Measurements from ENCODE around the gene ANKRD13D.
A peak's percentile ranks its signal among the peaks of the same experiment; 100 is the strongest.

The ANKRD13D gene

DNA sequence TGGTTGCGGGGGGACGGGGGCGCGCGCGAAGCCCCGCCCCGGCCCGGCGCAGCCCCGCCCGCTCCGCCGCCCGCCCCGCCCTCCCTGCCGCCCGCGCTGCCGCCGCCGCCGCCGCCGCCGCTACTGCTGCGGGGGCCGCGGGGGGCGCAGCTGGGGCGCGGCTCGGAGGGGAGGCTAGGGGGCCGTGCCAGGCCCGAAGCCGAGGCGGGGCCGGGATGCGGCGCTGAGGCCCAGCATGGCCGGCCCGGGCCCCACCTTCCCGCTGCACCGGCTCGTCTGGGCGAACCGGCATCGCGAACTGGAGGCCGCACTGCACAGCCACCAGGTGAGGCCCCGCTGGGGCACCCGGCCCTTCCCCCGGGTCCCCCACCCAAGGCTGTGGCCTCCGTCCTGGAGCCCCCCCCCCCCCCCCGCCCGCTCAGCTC lies at the start of gene ANKRD13D:
TSS of gene ANKRD13D (plus strand) at position 78 of the 425 bp plus-strand sequence. CDS start at position 236, 158 bp downstream.
- H3K4me3 Mint-ChIP-seq, result peak within 1 kb of the TSS; percentile 92
- H3K36me3 Mint-ChIP-seq, result peaks cover 63% of the 10 kb centered on the region
- H3K27me3 Mint-ChIP-seq, result peaks cover 12% of the 10 kb centered on the region
- no peak for DNase-seq
- CTCF ChIA-PET, result interaction anchor here (0.6 to 3.0 kb wide), 7 partner anchors 12 to 36 kb away, joined by 3 to 22 read pairs (median 4); no protein-coding TSS in a partner anchor
- H3K27ac Mint-ChIP-seq, result peak within 1 kb of the TSS; percentile 99
- H3K9me3 Mint-ChIP-seq, result no peaks in the 10 kb centered on the region
- peaks cover 76% of the 10 kb centered on the region for H3K4me1 Mint-ChIP-seq

DNA sequence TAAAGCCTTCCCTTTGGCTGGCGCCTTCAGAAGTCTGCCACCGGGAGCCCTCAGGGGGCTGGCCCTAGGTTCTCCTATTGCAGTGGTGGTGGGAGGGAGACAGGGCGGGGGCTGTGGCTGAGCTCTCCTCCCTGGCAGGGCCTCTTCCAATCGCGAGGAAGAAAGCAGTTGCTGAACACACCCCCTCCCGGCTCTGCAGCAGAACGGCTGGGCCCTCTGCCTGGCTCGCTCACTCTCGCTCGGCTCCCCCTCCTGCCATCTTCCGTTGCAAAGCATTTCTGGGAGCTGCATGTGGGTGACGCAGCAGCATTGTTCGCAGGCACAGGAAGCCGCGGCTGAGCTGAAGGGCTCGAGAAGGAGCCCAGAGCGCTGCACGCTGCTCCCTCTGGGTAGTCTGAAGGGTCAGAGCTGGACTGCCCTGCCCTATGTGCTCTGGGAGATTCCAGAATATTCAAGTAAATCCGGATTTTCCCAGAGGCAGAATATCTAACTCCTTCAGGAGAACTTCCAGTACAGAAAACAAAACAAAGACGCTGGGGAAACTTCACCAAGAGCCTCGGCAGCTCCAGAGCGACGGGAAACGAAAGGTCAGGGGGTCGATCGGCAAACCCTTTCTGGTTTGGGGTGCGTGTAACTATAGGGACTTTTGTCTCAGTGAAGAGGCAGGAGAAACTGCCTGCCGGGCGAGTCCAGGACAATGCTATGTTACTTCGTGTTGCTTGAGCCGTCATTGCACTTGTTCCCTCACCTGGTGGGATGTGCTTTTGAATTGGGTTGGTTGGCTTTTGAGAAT lies 49.1 kb upstream of the ANKRD13D start:
- peak; percentile 99 for DNase-seq
- Mint-ChIP-seq H3K36me3 (peaks cover 46% of the 10 kb centered on the region), H3K27ac (peak overlapping the region; percentile 99), H3K4me3 (peak overlapping the region; percentile 96), H3K27me3 (no peaks in the 10 kb centered on the region), H3K4me1 (peaks cover 56% of the 10 kb centered on the region), H3K9me3 (no peaks in the 10 kb centered on the region)
- CTCF ChIA-PET, result interaction anchor here (0.6 to 2.0 kb wide), 13 partner anchors 9 to 144 kb away, joined by 3 to 9 read pairs (median 3); no protein-coding TSS in a partner anchor

- H3K9me3 Mint-ChIP-seq, result no peaks in the 10 kb centered on the region
Measured at GRCh38 chr11:67240576-67241389, 48.3 kb upstream of the ANKRD13D start.

GRCh38 chr11:67242548-67242947 lies 46.6 kb upstream of the ANKRD13D start:
- CTCF ChIA-PET, result no interaction called here
- peak overlapping the region; percentile 96 for H3K4me3 Mint-ChIP-seq
- H3K4me1 Mint-ChIP-seq, result peaks cover 48% of the 10 kb centered on the region
- DNase-seq, result no peak
- peaks cover 58% of the 10 kb centered on the region for H3K36me3 Mint-ChIP-seq
- peak overlapping the region; percentile 58 for H3K27ac Mint-ChIP-seq
- H3K27me3 Mint-ChIP-seq, result no peaks in the 10 kb centered on the region
- no peaks in the 10 kb centered on the region for H3K9me3 Mint-ChIP-seq

More at GRCh38 chr11:67240576-67241389, 48.3 kb upstream of the ANKRD13D start:
- H3K27me3 Mint-ChIP-seq, result no peaks in the 10 kb centered on the region
- DNase-seq, result peak; percentile 88
- peaks cover 53% of the 10 kb centered on the region for H3K36me3 Mint-ChIP-seq
- H3K4me3 Mint-ChIP-seq, result peak overlapping the region; percentile 96
- H3K4me1 Mint-ChIP-seq, result peaks cover 50% of the 10 kb centered on the region
- CTCF ChIA-PET, result interaction anchor here (0.9 to 1.5 kb wide), 5 partner anchors 12 to 145 kb away, joined by 3 to 8 read pairs (median 5); no protein-coding TSS in a partner anchor
- peak overlapping the region; percentile 99 for H3K27ac Mint-ChIP-seq

DNA sequence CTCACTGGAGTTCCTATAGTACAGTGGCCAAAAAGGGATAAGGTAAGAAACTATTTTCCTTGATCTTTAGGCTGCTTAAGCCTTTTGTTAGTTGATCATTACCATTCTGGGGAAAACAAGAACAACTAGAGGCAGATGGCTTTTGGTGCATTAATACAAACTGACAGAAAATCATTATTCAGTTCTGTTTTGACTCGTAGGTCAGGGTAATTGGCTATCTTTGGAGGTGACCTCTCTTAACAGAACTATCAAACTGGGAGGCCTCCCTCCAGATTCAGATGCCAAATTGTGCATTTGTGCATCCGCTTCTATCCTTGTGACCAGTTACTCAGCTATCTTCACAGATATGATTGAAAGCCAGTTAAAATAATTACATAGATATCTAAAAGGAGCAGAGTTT lies 46.1 kb upstream of the ANKRD13D start:
- DNase-seq, result no peak
- Mint-ChIP-seq H3K4me3 (peak overlapping the region; percentile 96), H3K27ac (no peak overlapping the region), H3K4me1 (peaks cover 48% of the 10 kb centered on the region), H3K27me3 (no peaks in the 10 kb centered on the region), H3K9me3 (no peaks in the 10 kb centered on the region), H3K36me3 (peaks cover 62% of the 10 kb centered on the region)
- CTCF ChIA-PET, result interaction anchor here (1.0 kb wide), 1 partner anchor 11 kb away, joined by 3 read pairs; no protein-coding TSS in a partner anchor

DNA sequence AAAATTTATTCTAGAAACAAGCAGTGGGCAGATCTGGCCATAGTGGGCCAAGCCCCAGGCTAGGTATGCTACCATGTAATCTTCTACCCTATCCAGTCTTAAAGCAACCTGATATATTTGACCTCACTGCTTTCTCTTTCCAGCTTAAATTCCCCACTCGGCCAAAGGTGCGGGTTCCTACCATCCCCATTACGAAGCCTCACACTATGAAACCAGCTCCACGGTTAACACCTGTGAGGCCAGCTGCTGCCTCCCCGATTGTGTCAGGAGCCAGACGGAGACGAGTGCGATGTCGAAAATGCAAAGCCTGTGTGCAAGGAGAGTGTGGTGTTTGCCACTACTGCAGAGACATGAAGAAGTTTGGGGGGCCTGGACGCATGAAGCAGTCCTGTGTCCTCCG lies 44.1 kb upstream of the ANKRD13D start:
- Mint-ChIP-seq H3K9me3 (no peaks in the 10 kb centered on the region), H3K27ac (peak overlapping the region; percentile 3), H3K4me3 (no peak overlapping the region), H3K4me1 (peaks cover 32% of the 10 kb centered on the region), H3K27me3 (no peaks in the 10 kb centered on the region), H3K36me3 (peaks cover 81% of the 10 kb centered on the region)
- DNase-seq, result no peak
- CTCF ChIA-PET, result interaction anchor here (0.9 kb wide), 1 partner anchor 75 kb away, joined by 3 read pairs; no protein-coding TSS in a partner anchor

DNA sequence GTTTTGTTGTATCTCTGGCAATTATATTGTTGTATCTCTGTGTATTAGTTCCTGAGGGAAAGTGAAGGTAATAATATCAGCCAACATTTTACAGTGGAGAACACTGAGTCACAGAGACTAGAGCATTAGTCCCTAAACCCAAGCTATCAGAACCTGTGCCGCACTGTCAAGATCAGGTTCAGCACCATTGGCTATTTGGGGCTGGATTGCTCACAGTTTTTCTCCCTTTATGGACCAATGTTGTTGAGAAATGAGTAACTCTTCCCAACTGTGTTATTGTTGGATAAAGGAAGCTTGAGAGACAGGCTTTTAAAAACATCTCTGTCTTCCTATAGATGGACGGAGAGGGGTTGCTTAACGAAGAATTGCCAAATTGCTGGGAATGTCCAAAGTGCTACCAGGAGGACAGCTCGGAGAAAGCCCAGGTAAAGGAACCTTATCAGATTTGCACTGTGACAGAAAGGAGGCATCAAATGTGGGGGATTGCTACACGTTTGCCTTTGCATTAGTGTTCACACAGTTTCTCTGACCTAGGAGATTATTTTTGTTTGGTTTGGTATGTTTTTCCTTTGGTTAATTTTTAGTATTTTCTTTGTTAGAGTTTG lies 41.1 kb upstream of the ANKRD13D start:
- CTCF ChIA-PET, result no interaction called here
- peaks cover 31% of the 10 kb centered on the region for H3K4me1 Mint-ChIP-seq
- no peaks in the 10 kb centered on the region for H3K9me3 Mint-ChIP-seq
- peaks cover 83% of the 10 kb centered on the region for H3K36me3 Mint-ChIP-seq
- no peak overlapping the region for H3K4me3 Mint-ChIP-seq
- no peak for DNase-seq
- H3K27ac Mint-ChIP-seq, result peak overlapping the region; percentile 43
- H3K27me3 Mint-ChIP-seq, result no peaks in the 10 kb centered on the region

DNA sequence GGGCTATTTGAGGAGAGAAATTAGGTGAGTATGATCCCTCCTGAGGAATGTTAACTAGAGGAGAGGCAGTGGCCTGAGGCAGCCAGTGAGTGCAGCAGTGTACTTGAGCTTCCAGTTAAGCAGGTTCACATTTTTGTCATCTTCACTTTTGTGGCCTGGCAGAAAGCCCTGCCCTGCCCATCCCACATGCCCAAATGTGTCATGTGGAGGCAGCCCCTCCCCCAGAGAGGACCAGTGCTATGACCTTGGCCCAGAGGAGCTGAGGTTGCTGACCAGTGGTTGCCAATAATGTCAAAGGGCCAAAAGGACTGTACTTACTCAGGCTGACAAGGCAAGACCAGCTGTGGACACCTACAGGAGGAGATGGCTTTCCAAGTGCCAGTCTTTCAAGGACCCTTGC lies 40.5 kb upstream of the ANKRD13D start:
- peak overlapping the region; percentile 43 for H3K27ac Mint-ChIP-seq
- DNase-seq, result no peak
- CTCF ChIA-PET, result no interaction called here
- H3K4me1 Mint-ChIP-seq, result peaks cover 35% of the 10 kb centered on the region
- H3K9me3 Mint-ChIP-seq, result no peaks in the 10 kb centered on the region
- H3K4me3 Mint-ChIP-seq, result no peak overlapping the region
- peaks cover 86% of the 10 kb centered on the region for H3K36me3 Mint-ChIP-seq
- H3K27me3 Mint-ChIP-seq, result no peaks in the 10 kb centered on the region

DNA sequence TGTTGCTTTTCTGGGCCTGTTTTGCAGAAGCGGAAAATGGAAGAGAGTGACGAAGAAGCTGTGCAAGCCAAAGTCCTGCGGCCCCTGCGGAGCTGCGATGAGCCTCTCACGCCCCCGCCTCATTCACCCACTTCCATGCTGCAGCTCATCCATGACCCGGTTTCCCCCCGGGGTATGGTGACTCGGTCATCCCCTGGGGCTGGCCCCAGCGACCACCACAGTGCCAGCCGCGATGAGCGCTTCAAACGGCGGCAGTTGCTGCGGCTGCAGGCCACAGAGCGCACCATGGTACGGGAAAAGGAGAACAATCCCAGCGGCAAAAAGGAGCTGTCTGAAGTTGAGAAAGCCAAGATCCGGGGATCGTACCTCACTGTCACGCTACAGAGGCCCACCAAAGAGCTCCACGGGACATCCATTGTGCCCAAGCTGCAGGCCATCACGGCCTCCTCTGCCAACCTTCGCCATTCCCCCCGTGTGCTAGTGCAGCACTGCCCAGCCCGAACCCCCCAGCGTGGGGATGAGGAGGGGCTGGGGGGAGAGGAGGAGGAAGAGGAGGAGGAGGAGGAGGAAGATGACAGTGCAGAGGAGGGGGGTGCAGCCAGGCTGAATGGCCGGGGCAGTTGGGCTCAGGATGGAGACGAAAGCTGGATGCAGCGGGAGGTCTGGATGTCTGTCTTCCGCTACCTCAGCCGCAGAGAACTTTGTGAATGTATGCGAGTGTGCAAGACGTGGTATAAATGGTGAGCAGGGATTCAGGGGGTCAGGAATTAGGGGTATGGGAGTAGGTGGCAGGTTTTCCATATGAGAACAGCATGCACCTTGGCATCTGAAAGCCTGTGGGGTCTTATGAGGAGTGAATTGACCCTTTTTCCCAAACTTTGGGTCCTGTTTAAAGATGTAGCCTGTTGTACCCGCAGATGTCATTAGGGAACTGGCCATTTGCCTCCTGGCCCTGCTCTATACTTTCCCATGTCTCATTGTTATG lies 38.8 kb upstream of the ANKRD13D start:
- Mint-ChIP-seq H3K27ac (no peak overlapping the region), H3K36me3 (peaks cover 88% of the 10 kb centered on the region), H3K4me3 (no peak overlapping the region), H3K4me1 (peaks cover 44% of the 10 kb centered on the region), H3K27me3 (no peaks in the 10 kb centered on the region), H3K9me3 (no peaks in the 10 kb centered on the region)
- no peak for DNase-seq
- CTCF ChIA-PET, result interaction anchor here (0.7 to 5.3 kb wide), 2 partner anchors 12 to 169 kb away, joined by 3 to 36 read pairs; no protein-coding TSS in a partner anchor

DNA sequence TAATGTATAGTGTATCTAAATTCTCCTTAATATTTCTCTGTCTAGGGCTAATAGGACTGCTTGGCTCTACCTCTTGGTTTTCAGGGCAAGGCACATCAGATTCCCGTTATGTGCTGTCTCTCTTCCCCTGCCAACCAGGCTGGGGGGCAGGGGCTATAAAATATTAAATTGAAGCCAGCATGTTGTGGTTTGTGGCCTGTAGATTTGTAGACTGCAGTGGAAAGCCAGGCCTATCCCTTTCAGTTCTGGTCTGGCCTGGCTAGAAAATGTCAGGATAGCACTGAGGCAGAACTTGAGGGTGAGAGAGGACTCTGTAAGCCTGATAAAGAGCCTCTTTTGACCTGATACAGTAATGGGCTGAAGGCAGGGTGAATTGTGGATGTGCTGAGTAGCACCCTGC lies 37.3 kb upstream of the ANKRD13D start:
- Mint-ChIP-seq H3K9me3 (no peaks in the 10 kb centered on the region), H3K4me1 (peaks cover 52% of the 10 kb centered on the region), H3K27me3 (no peaks in the 10 kb centered on the region), H3K27ac (no peak overlapping the region), H3K4me3 (no peak overlapping the region), H3K36me3 (peaks cover 86% of the 10 kb centered on the region)
- CTCF ChIA-PET, result interaction anchor here (0.9 to 5.3 kb wide), 4 partner anchors 11 to 169 kb away, joined by 3 to 36 read pairs (median 4); no protein-coding TSS in a partner anchor
- no peak for DNase-seq

- Mint-ChIP-seq H3K27ac (peak overlapping the region; percentile 85), H3K27me3 (no peaks in the 10 kb centered on the region), H3K36me3 (peaks cover 90% of the 10 kb centered on the region), H3K9me3 (no peaks in the 10 kb centered on the region), H3K4me3 (no peak overlapping the region), H3K4me1 (peaks cover 52% of the 10 kb centered on the region)
- CTCF ChIA-PET, result interaction anchor here (0.8 to 5.3 kb wide), 13 partner anchors 10 to 171 kb away, joined by 3 to 36 read pairs (median 4); no protein-coding TSS in a partner anchor
- peak; percentile 64 for DNase-seq
Measured at GRCh38 chr11:67252831-67253239, 36.3 kb upstream of the ANKRD13D start.

DNA sequence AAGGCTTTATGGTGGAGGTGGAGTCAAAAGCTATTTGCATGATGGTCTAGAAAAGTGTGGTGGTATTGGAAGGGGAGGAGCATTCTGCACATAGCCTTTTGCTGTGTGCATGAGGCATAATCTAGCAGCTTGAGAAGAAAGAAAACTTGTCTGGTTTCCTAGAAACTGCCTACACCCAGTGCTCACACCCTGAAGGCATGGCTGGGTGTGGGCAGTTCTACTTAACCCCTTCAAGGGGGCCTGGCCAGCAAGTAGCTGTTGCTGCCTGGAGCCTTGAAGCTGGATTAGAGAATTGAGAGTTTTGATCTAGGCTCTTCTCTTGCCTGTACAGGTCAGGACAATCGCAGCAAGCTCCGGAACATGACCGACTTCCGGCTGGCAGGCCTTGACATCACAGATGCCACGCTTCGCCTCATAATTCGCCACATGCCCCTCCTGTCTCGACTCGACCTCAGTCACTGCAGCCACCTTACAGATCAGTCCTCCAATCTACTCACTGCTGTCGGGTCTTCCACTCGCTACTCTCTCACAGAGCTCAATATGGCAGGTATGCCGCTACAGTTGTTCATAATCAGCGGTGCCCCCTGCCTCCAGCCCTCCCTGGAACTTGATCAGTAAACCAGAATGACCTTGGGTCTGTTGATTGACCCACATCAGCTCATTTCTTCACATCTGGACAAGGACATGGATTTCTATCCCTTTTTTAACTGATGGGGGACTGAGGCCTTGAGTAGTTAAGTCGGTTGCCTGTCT lies 35.1 kb upstream of the ANKRD13D start:
- no peaks in the 10 kb centered on the region for H3K9me3 Mint-ChIP-seq
- H3K36me3 Mint-ChIP-seq, result peaks cover 77% of the 10 kb centered on the region
- no peak for DNase-seq
- H3K4me1 Mint-ChIP-seq, result peaks cover 50% of the 10 kb centered on the region
- CTCF ChIA-PET, result interaction anchor here (0.9 to 5.3 kb wide), 12 partner anchors 9 to 173 kb away, joined by 3 to 36 read pairs (median 4); no protein-coding TSS in a partner anchor
- H3K27ac Mint-ChIP-seq, result peak overlapping the region; percentile 85
- no peak overlapping the region for H3K4me3 Mint-ChIP-seq
- H3K27me3 Mint-ChIP-seq, result no peaks in the 10 kb centered on the region
